DMS53 treated with DMSO at 0.1 percent for 48 hours (cell line): ENCODE results near the gene IFITM1.
"Not testable (repeated sequence)": the region's sequence is repeated elsewhere in the genome, so short reads cannot be mapped to it uniquely, and the experiment has no call there.

Experiments used
- DNase-seq: peaks from one replicate; lab custom pipeline; 2025; ENCODE audit not compliant: unreplicated experiment; lab: John Stamatoyannopoulos, UW

Gene IFITM1

GRCh38 chr11:282630-283360 is 31.0 kb upstream of the IFITM1 start:
- DNase-seq = no peak

- no peak for DNase-seq
These were observed 30.3 kb upstream of the IFITM1 start for GRCh38 chr11:283405-284104.

GRCh38 chr11:284105-285020 is 29.5 kb upstream of the IFITM1 start:
- DNase-seq = no peak

GRCh38 chr11:285021-285893 is 28.6 kb upstream of the IFITM1 start:
- no peak for DNase-seq

GRCh38 chr11:285894-286220 is 28.0 kb upstream of the IFITM1 start:
- DNase-seq = no peak

GRCh38 chr11:286977-287820 is 26.6 kb upstream of the IFITM1 start:
- DNase-seq = not testable (repeated sequence)

GRCh38 chr11:287821-288477 is 25.9 kb upstream of the IFITM1 start:
- no peak for DNase-seq

- peak; percentile 45 for DNase-seq
These were observed 25.1 kb upstream of the IFITM1 start, which contains the start of gene PGGHG for GRCh38 chr11:288478-289397. TSS of gene PGGHG (plus strand) at chr11:289126. CDS start at chr11:289817, 691 bp downstream.

- no peak for DNase-seq
These were observed 24.5 kb upstream of the IFITM1 start for GRCh38 chr11:289398-289711.

GRCh38 chr11:289712-290620 is 23.9 kb upstream of the IFITM1 start:
- no peak for DNase-seq

GRCh38 chr11:290621-291231 is 23.1 kb upstream of the IFITM1 start:
- no peak for DNase-seq

GRCh38 chr11:291281-292210 is 22.3 kb upstream of the IFITM1 start:
- DNase-seq = no peak

GRCh38 chr11:292211-293121 is 21.4 kb upstream of the IFITM1 start:
- no peak for DNase-seq

- no peak for DNase-seq
These were observed 20.5 kb upstream of the IFITM1 start for GRCh38 chr11:293271-293851.
